ENCODE measurements around the gene TNKS1BP1.

TNKS1BP1 gene

DNA sequence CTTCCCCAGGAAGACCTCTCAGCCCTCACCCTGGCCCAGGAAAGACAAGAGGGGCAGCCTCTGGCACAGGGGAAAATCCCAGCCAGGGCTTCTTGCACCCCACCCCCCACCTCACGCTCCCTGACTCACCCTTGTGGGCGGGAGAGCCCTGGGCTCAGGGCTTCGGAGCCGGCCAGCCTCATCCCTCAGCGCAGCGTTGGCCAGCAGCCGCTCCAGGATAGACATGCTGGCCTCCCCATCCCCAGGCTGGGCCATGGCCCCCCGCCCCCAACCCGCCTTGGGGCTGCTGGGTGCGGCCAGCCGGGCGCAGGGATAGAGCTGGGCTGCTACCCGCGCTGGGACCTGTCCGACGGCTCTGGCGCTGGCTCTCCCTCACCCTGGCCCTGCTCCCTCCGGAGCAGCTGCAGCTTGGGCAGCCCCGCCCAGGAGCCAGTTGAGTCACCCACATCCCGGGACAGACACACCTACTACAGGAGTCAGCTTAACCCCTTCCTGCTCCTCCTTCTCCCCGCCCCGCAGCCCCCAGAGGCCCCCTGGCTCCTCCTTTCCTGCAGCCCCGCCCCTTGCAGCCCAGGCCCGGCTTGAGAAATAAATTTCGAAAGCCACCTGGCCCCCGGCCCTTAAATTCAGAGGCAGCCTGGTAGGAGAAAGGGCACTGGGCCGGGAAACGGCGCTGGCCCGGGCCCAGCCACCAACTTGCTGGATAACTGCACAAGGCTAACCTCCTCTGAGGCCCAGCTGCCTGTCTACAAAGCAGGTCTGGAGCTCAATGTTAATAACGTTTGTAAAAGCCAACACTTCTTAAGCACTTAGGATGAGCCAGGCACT is 13.4 kb downstream of the TNKS1BP1 start:
- Histone ChIP-seq H3K4me2 (ENCODE audit: insufficient read depth, low read length, poor library complexity, severe bottlenecking) (peak overlapping the region; percentile 69), H3K9me3 (replicated peaks in 1 of 2; ENCODE audit: control insufficient read depth in 2 of 2, insufficient read depth in 1 of 2, low read depth in 1 of 2, low read length in 2 of 2) (peaks cover 0 to under 1% of the 10 kb centered on the region in 2 donors), H3K18ac (ENCODE audit: low read length) (peak overlapping the region; percentile 89), H3K4me1 (ENCODE audit: control insufficient read depth in 2 of 2, insufficient read depth in 1 of 2, low read depth in 1 of 2, low read length in 2 of 2) (peaks cover 18 to 21% of the 10 kb centered on the region in 2 donors), H3K27ac (replicated peaks; ENCODE audit: low read length) (peak overlapping the region; percentile 8), H3K79me1 (ENCODE audit: low read depth, low read length) (peaks cover 8% of the 10 kb centered on the region), H2BK12ac (ENCODE audit: low read length) (no peak overlapping the region), H3K14ac (ENCODE audit: low read length) (no peak overlapping the region), H2AK5ac (ENCODE audit: low read depth, low read length) (no peak overlapping the region), H4K8ac (ENCODE audit: low read depth, low read length) (no peak overlapping the region), H2AFZ (ENCODE audit: low read length) (no peak overlapping the region), H3K27me3 (ENCODE audit: control insufficient read depth in 3 of 3, insufficient read depth in 3 of 3, low read depth in 1 of 3, low read length in 3 of 3) (no peaks in the 10 kb centered on the region), H3K9ac (ENCODE audit: low read depth, low read length, poor library complexity) (peak overlapping the region; percentile 74), H3K36me3 (replicated peaks in 1 of 2; ENCODE audit: control insufficient read depth in 2 of 2, insufficient read depth in 2 of 2, low read length in 2 of 2) (peaks cover 58 to 97% of the 10 kb centered on the region in 2 donors), H3K23ac (ENCODE audit: low read depth, low read length, poor library complexity) (no peak overlapping the region), H2BK120ac (ENCODE audit: low read depth, low read length) (no peak overlapping the region), H2BK15ac (ENCODE audit: low read length) (no peak overlapping the region), H3K4me3 (ENCODE audit: low read length in 2 of 2) (peak overlapping the region in 1 of 2 donors; percentile 68), H3K4ac (ENCODE audit: low read length) (no peak overlapping the region), H2BK5ac (ENCODE audit: low read length) (no peak overlapping the region), H4K91ac (ENCODE audit: low read depth, low read length, poor library complexity) (no peak overlapping the region)
- no CpG with 5 or more reads among the region's 31 CpGs for WGBS, 2 donors (ENCODE audit: extremely low coverage in 2 of 2, insufficient read length in 2 of 2, insufficient replicate concordance in 1 of 2)
- peak; percentile 75 for DNase-seq (ENCODE audit: low spot score)

DNA sequence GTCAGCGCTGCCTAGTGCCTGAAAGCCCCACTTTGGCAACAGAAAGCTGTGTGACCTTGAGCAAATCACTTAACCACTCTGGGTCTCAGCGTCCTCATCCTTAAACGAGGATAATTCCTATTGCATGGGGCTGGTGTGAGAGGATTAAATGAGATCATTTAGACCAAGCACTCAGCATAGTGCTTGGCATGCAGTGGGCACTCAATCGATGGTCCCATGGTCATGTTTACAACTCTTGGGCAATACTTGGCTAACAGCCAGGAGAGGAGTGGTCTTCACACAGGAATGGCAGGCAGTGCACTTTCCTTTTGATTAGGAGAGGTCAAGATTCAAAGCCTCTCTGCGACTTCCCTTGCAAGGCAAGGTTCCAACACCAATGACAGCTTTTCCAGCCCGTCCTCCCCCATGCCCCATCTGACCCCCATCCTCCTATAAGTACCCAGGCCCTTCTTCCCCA is 14.1 kb downstream of the TNKS1BP1 start:
- H3K9ac ChIP-seq (ENCODE audit: low read depth, low read length, poor library complexity), result peak overlapping the region; percentile 74
- H3K27ac ChIP-seq (replicated peaks; ENCODE audit: low read length), result no peak overlapping the region
- no peak overlapping the region for H2AFZ ChIP-seq (ENCODE audit: low read length)
- H4K8ac ChIP-seq (ENCODE audit: low read depth, low read length), result no peak overlapping the region
- peak overlapping the region; percentile 89 for H3K18ac ChIP-seq (ENCODE audit: low read length)
- H3K4me2 ChIP-seq (ENCODE audit: insufficient read depth, low read length, poor library complexity, severe bottlenecking), result peak overlapping the region; percentile 69
- no peak overlapping the region for H3K14ac ChIP-seq (ENCODE audit: low read length)
- no peak overlapping the region for H3K4ac ChIP-seq (ENCODE audit: low read length)
- H3K23ac ChIP-seq (ENCODE audit: low read depth, low read length, poor library complexity), result no peak overlapping the region
- H2BK120ac ChIP-seq (ENCODE audit: low read depth, low read length), result no peak overlapping the region
- peaks cover 8% of the 10 kb centered on the region for H3K79me1 ChIP-seq (ENCODE audit: low read depth, low read length)
- no peak overlapping the region for H2BK5ac ChIP-seq (ENCODE audit: low read length)
- H3K36me3 ChIP-seq (replicated peaks in 1 of 2; ENCODE audit: control insufficient read depth in 2 of 2, insufficient read depth in 2 of 2, low read length in 2 of 2), result peaks cover 53 to 94% of the 10 kb centered on the region in 2 donors
- WGBS, 2 donors (ENCODE audit: extremely low coverage in 2 of 2, insufficient read length in 2 of 2, insufficient replicate concordance in 1 of 2), result no CpG with 5 or more reads among the region's 6 CpGs
- no peak overlapping the region for H2BK12ac ChIP-seq (ENCODE audit: low read length)
- no peak overlapping the region for H2AK5ac ChIP-seq (ENCODE audit: low read depth, low read length)
- no peaks in the 10 kb centered on the region for H3K27me3 ChIP-seq (ENCODE audit: control insufficient read depth in 3 of 3, insufficient read depth in 3 of 3, low read depth in 1 of 3, low read length in 3 of 3)
- H3K4me3 ChIP-seq (ENCODE audit: low read length in 2 of 2), result peak overlapping the region in 1 of 2 donors; percentile 68
- H4K91ac ChIP-seq (ENCODE audit: low read depth, low read length, poor library complexity), result no peak overlapping the region
- no peak for DNase-seq (ENCODE audit: low spot score)
- no peak overlapping the region for H2BK15ac ChIP-seq (ENCODE audit: low read length)
- no peaks in the 10 kb centered on the region for H3K9me3 ChIP-seq (replicated peaks in 1 of 2; ENCODE audit: control insufficient read depth in 2 of 2, insufficient read depth in 1 of 2, low read depth in 1 of 2, low read length in 2 of 2)
- peaks cover 15 to 17% of the 10 kb centered on the region in 2 donors for H3K4me1 ChIP-seq (ENCODE audit: control insufficient read depth in 2 of 2, insufficient read depth in 1 of 2, low read depth in 1 of 2, low read length in 2 of 2)

- no peak overlapping the region for H3K4me2 ChIP-seq (ENCODE audit: insufficient read depth, low read length, poor library complexity, severe bottlenecking)
- H4K8ac ChIP-seq (ENCODE audit: low read depth, low read length), result no peak overlapping the region
- H3K9ac ChIP-seq (ENCODE audit: low read depth, low read length, poor library complexity), result no peak overlapping the region
- H2AFZ ChIP-seq (ENCODE audit: low read length), result no peak overlapping the region
- peaks cover 8% of the 10 kb centered on the region for H3K79me1 ChIP-seq (ENCODE audit: low read depth, low read length)
- no peak overlapping the region for H3K27ac ChIP-seq (replicated peaks; ENCODE audit: low read length)
- peaks cover 50 to 95% of the 10 kb centered on the region in 2 donors for H3K36me3 ChIP-seq (replicated peaks in 1 of 2; ENCODE audit: control insufficient read depth in 2 of 2, insufficient read depth in 2 of 2, low read length in 2 of 2)
- H3K14ac ChIP-seq (ENCODE audit: low read length), result no peak overlapping the region
- no peak overlapping the region for H2BK120ac ChIP-seq (ENCODE audit: low read depth, low read length)
- no peak overlapping the region for H4K91ac ChIP-seq (ENCODE audit: low read depth, low read length, poor library complexity)
- no peaks in the 10 kb centered on the region for H3K27me3 ChIP-seq (ENCODE audit: control insufficient read depth in 3 of 3, insufficient read depth in 3 of 3, low read depth in 1 of 3, low read length in 3 of 3)
- H3K4ac ChIP-seq (ENCODE audit: low read length), result no peak overlapping the region
- no peak overlapping the region for H2AK5ac ChIP-seq (ENCODE audit: low read depth, low read length)
- no peak overlapping the region for H2BK12ac ChIP-seq (ENCODE audit: low read length)
- H2BK15ac ChIP-seq (ENCODE audit: low read length), result no peak overlapping the region
- no peak overlapping the region for H3K18ac ChIP-seq (ENCODE audit: low read length)
- no peak overlapping the region for H3K4me3 ChIP-seq (ENCODE audit: low read length in 2 of 2)
- no peak overlapping the region for H2BK5ac ChIP-seq (ENCODE audit: low read length)
- DNase-seq (ENCODE audit: low spot score), result no peak
- no CpG with 5 or more reads among the region's 6 CpGs for WGBS, 2 donors (ENCODE audit: extremely low coverage in 2 of 2, insufficient read length in 2 of 2, insufficient replicate concordance in 1 of 2)
- no peak overlapping the region for H3K23ac ChIP-seq (ENCODE audit: low read depth, low read length, poor library complexity)
- H3K4me1 ChIP-seq (ENCODE audit: control insufficient read depth in 2 of 2, insufficient read depth in 1 of 2, low read depth in 1 of 2, low read length in 2 of 2), result peaks cover 9 to 17% of the 10 kb centered on the region in 2 donors
- H3K9me3 ChIP-seq (replicated peaks in 1 of 2; ENCODE audit: control insufficient read depth in 2 of 2, insufficient read depth in 1 of 2, low read depth in 1 of 2, low read length in 2 of 2), result no peaks in the 10 kb centered on the region
These were observed 14.7 kb downstream of the TNKS1BP1 start for GRCh38 chr11:57310091-57310490.
